GM19468 (cell line): ENCODE measurements around the gene MMP20.

Experiments used
- ATAC-seq: cut with Tn5 transposase; IDR thresholded peaks from one replicate; pipeline ENCODE4 v1.9.1; 2021; ENCODE audit warnings: mild to moderate bottlenecking, moderate library complexity, moderate number of reproducible peaks; ENCODE audit not compliant: unreplicated experiment; ENCODE audit errors: extremely low read depth

MMP20 gene

DNA sequence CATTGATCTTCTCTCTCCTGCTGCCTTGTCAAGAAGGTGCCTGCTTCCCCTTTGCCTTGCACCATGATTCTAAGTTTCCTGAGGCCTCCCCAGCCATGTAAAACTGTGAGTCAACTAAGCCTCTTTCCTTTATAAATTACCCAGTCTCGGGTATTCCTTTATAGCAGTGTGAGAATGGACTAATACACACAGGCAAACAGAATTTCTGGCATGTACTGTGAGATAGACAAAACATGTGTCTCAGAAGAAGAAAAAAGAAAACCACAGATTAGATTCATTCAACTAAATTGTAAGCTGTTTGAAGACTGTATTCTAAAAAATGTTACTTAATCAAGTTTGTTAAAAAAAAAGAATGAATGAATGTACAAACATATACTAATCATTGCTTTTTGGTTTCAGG lies 1.5 kb upstream of the MMP20 start:
- no peak for ATAC-seq

DNA sequence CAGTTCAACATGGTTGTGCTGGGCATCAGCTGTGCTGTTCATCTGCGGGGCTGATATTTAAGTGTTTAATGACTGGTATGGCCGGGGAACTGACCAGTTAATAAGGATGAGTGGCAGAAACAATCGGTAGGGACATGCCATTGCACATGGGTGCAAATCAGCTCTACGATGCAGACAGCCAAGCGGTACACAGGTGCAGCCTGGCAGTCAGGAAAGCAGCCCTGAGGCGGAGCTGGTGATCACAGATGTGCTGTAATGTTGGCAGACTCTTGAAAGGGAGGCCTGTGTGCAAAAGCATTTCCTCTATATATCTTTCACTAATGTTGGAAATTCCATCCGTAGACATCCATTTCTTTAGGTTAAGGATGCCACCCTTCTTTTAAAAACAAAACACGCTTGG lies 1.1 kb downstream of the MMP20 start:
- no peak for ATAC-seq

DNA sequence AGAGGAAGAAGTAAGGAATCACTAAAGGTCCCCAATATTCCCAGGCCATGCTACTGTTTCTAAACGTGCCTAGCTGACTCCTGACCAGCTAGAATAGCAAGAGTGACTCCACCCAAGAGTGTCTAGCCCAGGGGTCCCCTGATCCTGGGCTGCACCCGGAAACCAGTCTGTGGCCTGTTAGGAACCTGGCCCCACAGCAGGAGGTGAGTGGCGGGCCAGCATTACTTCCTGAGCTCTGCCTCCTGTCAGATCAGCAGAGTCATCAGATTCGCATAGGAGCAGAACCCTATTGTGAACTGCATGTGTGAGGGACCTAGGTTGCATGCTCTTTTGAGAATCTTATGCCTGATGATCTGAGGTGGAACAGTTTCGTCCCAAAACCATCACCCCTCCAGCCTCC lies 2.0 kb downstream of the MMP20 start:
- ATAC-seq, result no peak

DNA sequence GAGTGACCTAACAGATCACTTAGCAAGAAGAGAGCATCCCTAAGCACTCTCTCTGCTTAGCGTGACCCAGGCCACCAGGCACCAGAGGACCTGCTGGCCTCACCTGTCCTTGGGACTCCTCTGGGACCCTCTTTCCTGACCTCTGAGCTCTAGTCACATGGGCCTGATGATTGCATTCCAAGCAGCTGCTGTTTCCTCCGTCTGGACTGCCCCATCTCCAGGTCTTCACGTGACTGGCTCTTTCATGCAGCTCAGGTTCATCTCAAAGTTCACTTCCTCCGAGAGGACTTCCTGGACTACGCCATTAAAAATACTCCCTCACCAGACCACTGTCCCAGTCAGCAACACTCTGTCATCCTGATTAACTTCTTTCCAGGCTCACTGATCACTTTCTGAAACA lies 2.9 kb downstream of the MMP20 start:
- ATAC-seq, result no peak

DNA sequence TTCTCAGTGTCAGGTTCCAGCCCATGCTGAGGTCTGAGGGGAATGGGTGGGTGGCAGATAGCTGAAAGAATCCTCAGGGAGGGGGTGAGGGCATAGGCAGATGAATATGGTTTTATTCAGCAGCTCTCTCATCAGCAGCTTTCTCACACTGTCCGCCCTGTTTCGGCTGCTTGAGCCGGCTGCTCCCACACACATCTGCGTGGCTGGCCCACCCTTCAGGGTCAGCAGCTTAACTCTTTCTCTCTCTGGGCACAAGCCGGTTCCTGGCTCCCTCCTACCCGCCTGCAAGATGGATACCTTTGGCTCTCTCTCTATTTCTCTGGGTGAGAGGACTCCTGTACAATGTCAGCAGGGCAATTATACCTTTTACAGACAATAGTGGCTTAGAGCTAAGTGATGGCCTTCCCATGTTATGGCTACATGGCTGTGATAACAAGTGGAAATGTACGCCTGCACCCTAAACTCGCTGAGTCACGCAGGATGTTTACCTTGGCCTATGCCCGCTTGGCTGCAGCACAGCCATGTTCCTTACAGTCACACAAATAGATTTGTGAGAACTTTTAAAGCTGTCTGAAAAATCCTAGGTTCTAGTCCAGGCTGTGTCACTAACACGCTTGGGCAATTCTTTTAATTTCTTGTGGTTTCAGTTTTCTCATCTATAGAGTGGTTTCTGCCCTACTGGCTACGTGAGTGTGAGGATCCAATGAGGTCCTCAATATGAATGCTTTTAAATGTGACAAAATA lies 4.1 kb downstream of the MMP20 start:
- ATAC-seq, result no peak

DNA sequence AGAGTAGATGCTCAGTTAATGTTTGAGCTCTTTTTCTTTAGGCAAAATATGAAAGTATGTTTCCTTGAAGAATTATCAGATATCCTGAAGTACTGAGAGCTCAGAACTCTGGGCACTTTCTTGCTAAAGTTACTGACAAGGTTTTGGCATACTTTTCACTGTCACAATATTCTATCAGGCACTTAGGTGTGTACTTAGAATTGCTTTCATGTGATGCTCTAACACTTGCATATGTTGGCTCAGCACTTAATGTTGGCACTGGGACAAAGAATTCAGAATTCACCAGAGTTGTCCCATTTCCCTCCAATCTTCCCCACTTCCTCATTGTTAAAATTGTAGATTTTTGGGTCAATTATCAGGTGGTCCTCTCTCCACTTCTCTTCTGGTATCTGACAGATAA lies 5.0 kb downstream of the MMP20 start:
- ATAC-seq, result no peak

DNA sequence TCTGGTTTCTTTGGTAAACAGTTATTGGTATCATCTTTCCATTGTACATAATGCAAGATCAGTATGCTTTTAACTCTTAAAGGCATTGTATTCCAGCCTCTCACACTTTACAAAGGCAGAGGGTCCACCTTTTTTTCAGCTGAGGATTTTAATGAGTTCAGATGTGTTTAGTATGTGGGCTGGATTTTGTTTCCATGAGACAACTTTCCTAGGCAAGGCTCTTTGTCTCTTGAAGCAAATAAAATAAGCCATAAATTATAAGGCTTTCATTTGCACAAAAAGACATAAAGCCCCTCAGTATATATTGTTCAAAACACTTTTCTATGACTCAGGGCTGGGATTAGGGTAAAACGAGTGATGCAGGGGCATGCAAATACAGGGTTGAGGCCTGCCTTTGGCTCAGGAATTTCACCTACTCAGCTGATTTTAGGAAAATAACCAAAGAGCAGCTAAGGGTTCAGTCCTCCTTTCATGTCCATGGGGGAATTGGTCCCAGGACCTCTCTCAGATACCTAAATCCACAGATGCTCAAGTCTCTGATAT lies 7.6 kb downstream of the MMP20 start:
- ATAC-seq, result no peak

DNA sequence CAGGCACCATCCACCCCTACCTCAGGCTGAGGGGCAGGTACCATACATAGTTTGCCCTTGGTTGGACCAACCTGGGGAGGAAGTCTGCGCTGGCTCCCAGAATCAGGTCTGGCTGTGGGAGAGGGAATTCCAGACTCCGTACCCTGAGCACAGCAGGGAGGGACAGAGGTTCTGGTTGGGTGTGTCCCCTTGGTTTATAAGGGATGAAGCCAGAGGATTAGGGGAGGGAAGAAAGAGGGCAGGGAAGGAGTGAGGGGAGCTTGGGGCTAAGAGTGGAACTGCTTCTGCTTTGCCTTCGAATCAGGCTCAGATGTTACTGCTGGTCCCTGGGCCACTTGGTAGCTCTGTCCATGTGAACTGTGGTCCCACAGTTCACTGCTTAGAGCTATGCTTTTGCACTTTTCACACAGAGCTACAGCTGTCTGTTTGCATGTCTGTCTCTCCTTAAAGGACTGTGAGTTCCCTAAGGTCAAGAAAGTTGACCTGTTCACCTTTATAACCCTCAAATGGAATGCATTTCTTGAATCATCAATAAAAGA lies 9.2 kb downstream of the MMP20 start:
- no peak for ATAC-seq

DNA sequence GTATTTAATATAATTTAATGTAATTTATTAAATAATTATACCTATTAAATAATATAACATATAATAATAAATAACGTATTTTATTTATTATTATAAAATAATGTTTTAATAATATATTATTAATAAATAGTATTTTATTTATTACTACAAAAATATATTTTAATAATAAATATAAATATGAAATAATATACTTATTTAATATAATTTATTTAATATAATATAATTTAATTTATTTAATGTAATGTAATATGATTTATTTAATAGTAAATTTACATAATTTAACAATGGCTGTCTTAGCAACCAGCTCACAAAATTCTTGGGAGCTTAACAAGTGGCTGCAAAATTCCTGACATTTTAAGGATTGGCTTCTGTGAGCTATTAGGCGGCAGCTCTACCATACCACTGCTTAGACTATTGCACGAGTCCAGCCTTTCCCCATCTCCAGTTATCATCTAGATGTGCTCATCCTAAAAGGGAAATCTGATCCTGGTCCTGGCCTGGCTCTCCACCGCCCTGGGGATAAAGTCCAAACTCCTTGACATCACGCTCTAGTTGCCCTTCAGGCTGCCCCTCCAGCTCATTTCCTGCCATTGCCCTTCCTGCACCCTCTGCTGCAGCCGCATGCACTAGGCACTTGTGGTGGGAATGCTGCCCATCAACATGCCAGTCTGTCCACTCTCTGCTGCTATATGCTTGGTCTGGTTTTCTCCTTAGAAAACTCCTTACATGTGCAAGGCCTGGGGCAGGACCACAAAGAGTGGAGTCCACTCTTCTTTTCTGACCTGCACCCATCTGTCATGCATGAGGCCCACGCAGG lies 9.8 kb downstream of the MMP20 start:
- no peak for ATAC-seq

DNA sequence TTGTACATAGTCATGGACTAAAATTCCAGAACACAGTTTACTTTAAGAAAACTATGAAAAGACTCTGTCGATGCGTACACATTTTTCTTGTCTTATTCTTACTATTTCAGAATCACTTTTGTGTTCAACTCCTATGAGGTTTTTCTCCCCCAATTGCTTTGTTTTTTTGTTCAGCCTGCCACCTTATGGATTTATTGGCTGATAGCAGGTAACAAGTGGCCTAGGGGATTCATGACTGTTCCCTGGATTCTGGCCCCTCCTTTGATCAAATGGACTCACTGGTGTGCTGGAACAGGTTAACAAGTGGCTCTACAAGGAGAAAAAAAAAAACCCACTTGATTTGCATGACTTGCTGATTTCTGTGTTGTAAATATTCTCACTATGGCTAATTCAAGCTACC lies 10.6 kb downstream of the MMP20 start:
- ATAC-seq, result no peak

DNA sequence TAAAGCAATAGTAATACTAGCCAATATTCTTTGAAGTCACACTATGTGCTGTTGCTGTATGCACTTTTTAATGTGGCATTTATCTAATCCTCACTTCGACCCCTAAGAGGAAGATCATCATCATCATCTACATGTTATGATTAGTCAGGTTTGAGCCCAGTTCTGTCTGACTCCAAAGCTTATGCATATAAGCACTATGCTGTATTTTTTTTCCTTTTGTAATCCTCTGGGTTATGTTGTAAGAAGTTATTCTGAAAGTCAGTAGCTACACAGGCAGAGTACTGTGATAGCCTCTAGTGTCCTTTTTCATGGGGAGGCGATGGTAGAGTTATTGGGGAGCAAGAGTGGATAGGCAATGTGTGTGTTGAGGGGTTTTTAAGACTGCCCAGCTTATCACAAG lies 11.1 kb downstream of the MMP20 start:
- ATAC-seq, result no peak

DNA sequence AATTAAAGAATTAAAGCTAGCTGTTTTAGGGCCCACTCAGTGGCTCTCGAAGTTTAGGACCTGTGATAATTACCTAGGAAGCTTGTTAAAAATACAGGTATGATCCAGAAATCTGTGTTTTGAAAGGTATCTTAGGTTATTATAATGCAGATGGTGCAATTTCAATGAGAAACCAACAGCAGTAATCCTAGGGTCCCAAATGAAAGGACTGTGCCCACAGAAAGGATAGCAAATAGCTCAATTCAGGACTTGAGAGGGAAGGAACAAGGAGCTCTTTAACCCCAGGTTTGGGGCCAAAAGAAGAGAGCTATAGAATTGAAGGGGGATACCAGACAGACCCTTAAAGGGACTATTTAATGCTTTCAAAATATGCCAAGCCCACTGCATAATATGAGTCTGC lies 11.7 kb downstream of the MMP20 start:
- no peak for ATAC-seq

DNA sequence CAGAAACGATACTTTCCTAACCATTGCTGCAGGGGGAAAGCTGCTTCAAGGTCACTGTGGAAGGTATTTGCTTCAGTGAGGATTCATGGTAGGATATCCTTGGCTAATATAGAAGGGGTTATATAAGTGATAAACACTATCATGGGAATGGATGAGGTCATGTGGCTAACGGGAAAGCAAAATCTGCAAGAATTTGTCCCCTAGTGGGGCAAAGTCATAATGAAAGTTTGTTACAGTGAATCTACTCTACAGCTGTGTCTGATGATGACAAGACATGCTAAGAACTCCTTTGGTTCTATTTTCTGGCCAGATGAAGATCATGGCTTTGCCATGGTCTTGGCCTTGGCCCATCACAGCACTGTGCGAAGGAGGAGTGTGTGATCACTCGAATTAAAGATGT lies 13.8 kb downstream of the MMP20 start:
- ATAC-seq, result no peak

DNA sequence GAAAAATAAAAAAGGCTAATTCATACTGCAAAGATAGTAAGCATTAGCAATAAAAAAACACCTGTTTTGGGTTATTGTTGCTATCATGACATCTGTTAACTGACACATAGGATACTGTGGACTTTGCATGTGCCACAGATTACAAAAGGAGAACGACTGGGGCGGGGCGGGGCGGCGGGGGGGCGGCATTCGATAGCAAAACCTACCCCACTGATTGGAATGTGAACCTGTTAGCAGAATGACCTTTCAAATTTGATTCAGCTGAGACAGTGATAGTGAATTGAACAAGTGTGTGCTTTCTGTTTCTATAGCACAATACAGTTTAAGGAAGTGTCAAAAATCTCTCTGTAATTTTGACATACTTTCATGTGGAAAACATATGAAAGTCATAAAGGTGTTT lies 14.9 kb downstream of the MMP20 start:
- ATAC-seq, result no peak

DNA sequence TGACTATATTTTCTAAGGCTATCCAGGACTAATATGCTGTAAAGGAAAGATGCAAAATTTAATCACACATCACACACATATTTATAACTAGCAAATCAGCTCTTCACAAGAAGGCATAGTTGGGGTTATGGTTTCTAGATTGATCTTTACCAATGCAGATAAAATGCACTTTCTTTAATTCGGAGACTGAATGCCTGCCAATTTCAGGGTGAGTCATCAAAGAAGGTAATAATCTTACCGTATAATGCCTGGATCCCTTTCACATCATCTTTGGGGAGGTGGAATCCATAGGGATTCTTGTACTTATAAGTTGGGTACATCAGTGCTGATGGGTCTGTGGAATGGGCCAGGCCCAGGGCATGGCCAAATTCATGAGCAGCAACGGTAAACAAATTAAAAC lies 16.4 kb downstream of the MMP20 start:
- no peak for ATAC-seq

DNA sequence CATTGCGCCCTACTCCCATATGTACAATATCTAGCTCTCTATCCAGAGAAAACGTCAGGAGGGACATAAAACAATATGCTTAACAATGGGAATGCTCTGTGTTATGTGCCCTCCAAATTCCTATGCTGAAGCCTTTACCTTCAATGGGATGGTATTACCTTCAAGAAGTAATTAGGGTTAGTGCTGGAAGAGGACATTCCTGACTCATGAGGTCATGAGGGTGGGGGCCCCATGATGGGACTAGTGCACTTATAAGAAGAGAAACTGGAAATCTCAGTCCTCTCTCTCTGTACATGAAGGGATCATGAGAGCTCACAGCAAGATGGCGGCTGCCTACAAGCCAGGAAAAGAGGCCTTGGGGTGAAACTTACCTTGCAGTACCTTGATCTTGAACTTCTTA lies 20.3 kb downstream of the MMP20 start:
- no peak for ATAC-seq

DNA sequence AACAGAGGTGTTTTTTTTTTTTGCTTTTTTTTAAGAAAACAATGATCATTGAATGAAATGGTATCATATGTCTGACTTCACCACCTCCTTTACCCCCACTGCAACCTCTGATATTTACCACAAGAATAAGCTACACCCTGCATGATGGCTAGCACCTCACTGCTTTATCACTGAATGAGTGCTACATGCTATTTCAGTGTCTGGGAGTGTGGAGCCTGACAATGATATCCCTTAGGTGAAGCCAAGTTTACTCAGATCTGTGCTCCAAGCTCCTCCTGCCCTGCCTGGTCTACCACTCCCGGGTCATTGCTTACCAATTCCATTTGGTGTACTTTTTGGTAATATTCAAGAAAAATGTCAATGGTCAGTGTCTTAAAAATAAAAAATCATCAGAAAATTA lies 21.1 kb downstream of the MMP20 start:
- no peak for ATAC-seq

DNA sequence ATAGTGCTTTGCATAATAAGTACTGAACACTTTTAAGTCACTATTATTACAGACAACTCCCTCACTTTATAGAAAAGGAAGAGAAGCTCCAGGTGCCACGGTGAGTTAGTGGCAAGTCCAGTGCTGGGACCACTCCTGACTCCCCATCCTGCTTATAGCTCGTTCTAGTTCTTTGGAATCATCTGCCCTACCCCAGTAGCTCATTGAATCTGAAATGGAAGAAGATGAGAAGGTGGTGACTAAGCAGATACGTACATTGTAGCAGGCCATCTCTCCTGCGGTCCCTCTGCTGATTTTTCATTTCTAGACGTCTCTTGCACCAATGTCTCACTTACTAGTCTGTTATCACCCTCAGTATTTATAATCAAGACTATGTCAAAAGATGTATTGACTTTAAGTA lies 21.6 kb downstream of the MMP20 start:
- ATAC-seq, result no peak

DNA sequence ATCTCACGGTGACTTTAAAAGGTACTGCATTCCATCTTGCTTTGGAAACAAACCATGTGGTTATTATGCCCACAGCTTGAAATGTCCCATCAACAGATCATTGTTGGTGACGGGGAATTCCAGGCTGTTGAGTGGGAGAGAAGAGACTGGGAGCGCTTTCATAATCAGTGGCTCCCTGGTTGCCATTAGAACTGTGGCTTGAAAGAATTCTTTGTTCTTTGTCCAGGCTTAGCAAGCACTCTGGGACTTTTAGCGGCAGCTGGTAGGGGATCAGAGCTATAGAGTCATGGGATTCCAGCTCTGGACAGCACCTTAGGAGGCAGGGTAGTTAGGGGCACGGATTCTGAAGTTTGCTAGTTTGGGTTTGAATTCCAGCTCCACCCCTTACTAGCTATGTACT lies 22.0 kb downstream of the MMP20 start:
- no peak for ATAC-seq

DNA sequence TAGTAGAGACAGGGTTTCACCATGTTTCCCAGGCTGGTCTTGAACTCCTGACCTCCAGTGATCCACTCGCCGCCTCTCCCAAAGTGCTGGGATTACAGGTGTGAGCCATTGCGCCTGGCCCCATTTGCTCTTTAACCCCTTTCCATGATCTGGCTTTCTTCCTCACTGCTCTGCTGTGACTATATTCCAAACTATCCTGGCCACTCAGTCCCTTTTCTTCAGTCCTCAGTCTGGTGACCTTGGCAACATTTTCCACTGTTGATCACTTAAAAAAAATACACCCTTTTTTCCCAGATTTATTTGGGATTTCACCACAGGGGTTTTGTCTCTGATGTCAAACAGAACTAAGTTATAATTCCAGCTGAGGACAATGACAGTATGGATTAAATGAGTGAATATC lies 24.5 kb downstream of the MMP20 start:
- ATAC-seq, result no peak

DNA sequence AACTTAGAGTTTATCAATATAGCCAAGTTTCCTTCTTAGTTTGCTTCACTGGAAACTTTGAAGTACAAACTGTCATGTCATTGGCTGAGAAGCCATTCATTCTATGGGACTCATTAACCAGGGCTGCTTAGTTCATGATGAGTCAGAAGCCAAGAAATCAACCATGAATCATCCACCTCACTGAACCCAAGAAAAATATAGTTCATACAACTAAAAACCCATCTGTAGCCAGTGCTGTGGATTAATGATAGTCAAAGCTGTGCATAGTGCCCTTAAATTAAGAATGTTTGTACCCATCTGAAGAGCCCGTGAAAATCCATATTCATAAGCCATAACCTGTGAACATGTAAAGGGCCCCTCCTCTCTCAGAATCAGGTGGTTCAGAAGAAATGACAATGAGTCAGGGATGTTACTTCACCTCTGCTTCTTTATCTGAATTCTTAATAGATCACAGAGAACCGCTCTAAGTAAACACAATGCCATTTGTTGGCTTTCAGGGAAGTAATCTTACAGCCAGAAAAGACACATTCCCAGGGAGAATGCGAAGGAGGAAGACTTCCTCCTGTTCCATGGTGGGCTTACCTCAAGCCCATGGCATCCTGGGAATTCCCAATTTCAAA lies 25.4 kb downstream of the MMP20 start:
- ATAC-seq, result peak; percentile 92
